B cell (primary cell): Measurements from ENCODE around the gene MR1. TPM values are rescaled to one million over a fixed set of nuclear protein-coding genes. Genes with fewer than 3 reads are reported as not detected.

Source experiments
- ATAC-seq: fragments of 200-7000 bp; cut with Tn5 transposase; one replicate; pipeline ENCODE4 v1.10.0; 2021; ENCODE audit warnings: low read depth, mild to moderate bottlenecking, moderate number of reproducible peaks, moderate library complexity
- CTCF ChIA-PET: fragments of 350-600 bp; sonication (Branson Sonifier 250); formaldehyde crosslinking; loops from one replicate; lab custom pipeline; 2021; ENCODE audit warnings: antibody characterized with exemption, inconsistent platforms; lab: Charles Lee
- POLR2A ChIA-PET: fragments of 350-600 bp; sonication (Branson Sonifier 250); formaldehyde crosslinking; loops from one replicate; lab custom pipeline; 2021; ENCODE audit warnings: antibody characterized with exemption; lab: Charles Lee
- DNase-seq: peaks from one replicate; pipeline ENCODE4 v3.0.0; 2013
- H2AFZ ChIP-seq: 2 replicates; pipeline ENCODE4 v1.6.1; 2012; ENCODE audit warnings: mild to moderate bottlenecking, low read depth, low read length; ENCODE audit not compliant: insufficient read depth, poor library complexity, severe bottlenecking
- H3K27ac ChIP-seq, 2 donors: 1 replicate in 1 of 2; 2 replicates in 1 of 2; pipeline ENCODE4 v1.5.1; 2012 to 2013; ENCODE audit warnings: low read length in 2 of 2, mild to moderate bottlenecking in 2 of 2, moderate library complexity in 1 of 2
- H3K27me3 ChIP-seq, 4 experiments: fragments of 200-600 bp in 1 of 4; sonication (generic) in 1 of 4; replicated peaks in 1 of 4; 1 replicate in 2 of 4; 2 replicates in 2 of 4; pipeline versions ENCODE4 v1.6.1 to v1.7.0; 2013 to 2016; ENCODE audit warnings: low read length in 3 of 4, mild to moderate bottlenecking in 2 of 4, mixed read lengths in 1 of 4, moderate library complexity in 1 of 4; ENCODE audit not compliant: insufficient read depth in 4 of 4, control insufficient read depth in 3 of 4; ENCODE audit errors: control extremely low read depth in 1 of 4
- H3K36me3 ChIP-seq, 2 experiments: replicated peaks in 1 of 2; 1 replicate in 1 of 2; 2 replicates in 1 of 2; pipeline versions ENCODE4 v1.6.1 to v1.7.1; 2013; ENCODE audit warnings: low read length in 1 of 2; ENCODE audit not compliant: insufficient read depth in 2 of 2, control insufficient read depth in 1 of 2; ENCODE audit errors: control extremely low read depth in 1 of 2, extremely low read depth in 1 of 2
- H3K4me1 ChIP-seq, 2 donors: fragments of 200-600 bp in 1 of 2; sonication (generic) in 1 of 2; 1 replicate in 1 of 2; 2 replicates in 1 of 2; pipeline versions ENCODE4 v1.5.1 to v1.6.1; 2013 to 2017; ENCODE audit warnings: low read length in 2 of 2; ENCODE audit not compliant: control insufficient read depth in 2 of 2, insufficient read depth in 2 of 2
- H3K4me2 ChIP-seq: replicated peaks from 2 replicates; pipeline ENCODE3; 2012; ENCODE audit warnings: mild to moderate bottlenecking, low read depth, low read length; ENCODE audit not compliant: poor library complexity, severe bottlenecking
- H3K4me3 ChIP-seq, 5 experiments: fragments of 200-600 bp in 1 of 5; sonication (generic) in 1 of 5; 1 replicate in 3 of 5; 2 replicates in 2 of 5; pipeline versions ENCODE4 v1.5.1 to v1.7.0; 2011 to 2016; ENCODE audit warnings: low read length in 4 of 5, mild to moderate bottlenecking in 4 of 5, low read depth in 2 of 5, control low read depth in 1 of 5, moderate library complexity in 1 of 5; ENCODE audit not compliant: insufficient read depth in 1 of 5; ENCODE audit errors: control extremely low read depth in 1 of 5, extremely low read depth in 1 of 5
- H3K79me2 ChIP-seq: fragments of 200-600 bp; sonication (generic); one replicate; pipeline ENCODE4 v1.6.0; 2016; ENCODE audit warnings: low read length; ENCODE audit not compliant: control insufficient read depth, insufficient read depth
- H3K9ac ChIP-seq: fragments of 200-600 bp; sonication (generic); 2 replicates; pipeline ENCODE4 v1.6.1; 2017; ENCODE audit warnings: mild to moderate bottlenecking, low read length, moderate library complexity
- H3K9me3 ChIP-seq, 3 donors: one replicate each; pipeline versions ENCODE4 v1.6.1 to v1.7.1; 2013; ENCODE audit warnings: low read length in 2 of 3; ENCODE audit not compliant: control insufficient read depth in 2 of 3, insufficient read depth in 1 of 3; ENCODE audit errors: control extremely low read depth in 1 of 3
- H4K20me1 ChIP-seq: 2 replicates; pipeline ENCODE4 v1.6.0; 2012; ENCODE audit warnings: mild to moderate bottlenecking, low read length; ENCODE audit not compliant: insufficient read depth, control insufficient read depth, poor library complexity, severe bottlenecking
- H3K27ac Mint-ChIP-seq: one replicate; pipeline ENCODE4 v1.8.0; 2021; ENCODE audit warnings: mixed read lengths
- H3K27me3 Mint-ChIP-seq: one replicate; pipeline ENCODE4 v1.8.0; 2021; ENCODE audit warnings: mixed read lengths
- H3K4me1 Mint-ChIP-seq: one replicate; pipeline ENCODE4 v1.8.0; 2021; ENCODE audit warnings: mixed read lengths
- H3K4me3 Mint-ChIP-seq: one replicate; pipeline ENCODE4 v1.8.0; 2021; ENCODE audit warnings: mixed read lengths
- H3K9me3 Mint-ChIP-seq: one replicate; pipeline ENCODE4 v1.8.0; 2022; ENCODE audit warnings: mixed read lengths; ENCODE audit not compliant: insufficient read depth
- EZH2 ChIP-seq: IDR thresholded peaks from 2 replicates; pipeline ENCODE4 v1.6.1; 2012; ENCODE audit warnings: borderline replicate concordance, low read depth, mild to moderate bottlenecking, moderate library complexity, low read length; ENCODE audit not compliant: insufficient read depth, poor library complexity, severe bottlenecking
- WGBS: methylation state at CpG from one replicate; pipeline ENCODE4 v1.1.5; 2013; ENCODE audit warnings: missing lambda C conversion rate; ENCODE audit not compliant: insufficient coverage; 5-methylcytosine and 5-hydroxymethylcytosine counted together
- intact Hi-C: fragments of 100-400 bp; cut with micrococcal nuclease; formaldehyde crosslinking; loops from one replicate; pipeline ENCODE4 v1.10.0; 2022
- polyA plus RNA-seq: library from polyadenylated mRNA; depleted of rRNA; stranded (reverse); fragments of >200 nt; gene quantifications from 2 replicates; pipeline ENCODE4 v1.2.3, GENCODE V29; 2012
- total RNA-seq, 2 donors: library from RNA; stranded (reverse); fragments of 120-200 nt in 1 of 2; gene quantifications; 1 replicate in 1 of 2; 2 replicates in 1 of 2; pipeline versions ENCODE4 v1.2.3 to v1.2.4, GENCODE V29; 2013 to 2022
- TF ChIP-seq, protein P1 (sequence below): fragments of 200-600 bp; IDR thresholded peaks from one replicate; pipeline ENCODE4 v1.8.0; 2022; ENCODE audit warnings: antibody characterized with exemption, mild to moderate bottlenecking

The MR1 gene
- total and polyA plus RNA-seq, 2 donors (not counting 1 experiment from before 2014, with no cell fraction given), result 9.5 to 28.2 TPM

DNA sequence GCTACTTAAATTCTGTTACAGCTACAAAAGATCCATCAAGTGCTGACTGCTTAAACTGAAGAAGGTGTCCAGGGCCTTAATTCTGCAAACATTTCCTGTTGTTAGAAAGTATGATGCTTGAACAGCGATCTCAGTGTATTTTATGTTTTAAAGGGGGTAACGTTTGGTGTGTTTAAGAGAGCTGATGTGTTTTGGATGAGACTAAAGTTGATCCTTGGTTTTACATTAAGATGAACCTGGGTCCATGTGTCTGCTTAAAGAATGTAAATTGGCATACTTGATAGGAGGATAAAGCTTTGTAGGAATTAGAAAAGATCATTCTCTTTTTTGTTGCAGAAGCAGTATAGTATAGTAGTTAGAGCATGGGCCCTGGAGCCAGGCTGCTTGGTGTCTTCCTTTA is 58.3 kb downstream of the MR1 start:
- peaks cover 37 to 45% of the 10 kb centered on the region in 2 donors for H3K4me1 ChIP-seq
- peaks cover 52% of the 10 kb centered on the region for H4K20me1 ChIP-seq
- 79% methylated on average over 2 of the region's 2 CpGs for WGBS
- peak overlapping the region; percentile 82 for H3K4me2 ChIP-seq
- H3K27me3 ChIP-seq, result no peaks in the 10 kb centered on the region
- ChIA-PET POLR2A (interaction anchor here (1.1 to 8.1 kb wide), 3 partner anchors 13 to 50 kb away, joined by 5 to 109 read pairs (median 48); no protein-coding TSS in a partner anchor), CTCF (interaction anchor here (1.1 to 11.8 kb wide), 3 partner anchors 8 to 52 kb away, joined by 3 to 672 read pairs (median 141); no protein-coding TSS in a partner anchor)
- Mint-ChIP-seq H3K27ac (peak overlapping the region; percentile 62), H3K27me3 (no peaks in the 10 kb centered on the region), H3K4me1 (peaks cover 53% of the 10 kb centered on the region), H3K4me3 (peak overlapping the region; percentile 100), H3K9me3 (no peaks in the 10 kb centered on the region)
- TF ChIP-seq EZH2, result no peak
- TF ChIP-seq, protein P1, sequence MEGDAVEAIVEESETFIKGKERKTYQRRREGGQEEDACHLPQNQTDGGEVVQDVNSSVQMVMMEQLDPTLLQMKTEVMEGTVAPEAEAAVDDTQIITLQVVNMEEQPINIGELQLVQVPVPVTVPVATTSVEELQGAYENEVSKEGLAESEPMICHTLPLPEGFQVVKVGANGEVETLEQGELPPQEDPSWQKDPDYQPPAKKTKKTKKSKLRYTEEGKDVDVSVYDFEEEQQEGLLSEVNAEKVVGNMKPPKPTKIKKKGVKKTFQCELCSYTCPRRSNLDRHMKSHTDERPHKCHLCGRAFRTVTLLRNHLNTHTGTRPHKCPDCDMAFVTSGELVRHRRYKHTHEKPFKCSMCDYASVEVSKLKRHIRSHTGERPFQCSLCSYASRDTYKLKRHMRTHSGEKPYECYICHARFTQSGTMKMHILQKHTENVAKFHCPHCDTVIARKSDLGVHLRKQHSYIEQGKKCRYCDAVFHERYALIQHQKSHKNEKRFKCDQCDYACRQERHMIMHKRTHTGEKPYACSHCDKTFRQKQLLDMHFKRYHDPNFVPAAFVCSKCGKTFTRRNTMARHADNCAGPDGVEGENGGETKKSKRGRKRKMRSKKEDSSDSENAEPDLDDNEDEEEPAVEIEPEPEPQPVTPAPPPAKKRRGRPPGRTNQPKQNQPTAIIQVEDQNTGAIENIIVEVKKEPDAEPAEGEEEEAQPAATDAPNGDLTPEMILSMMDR, result no peak
- peaks cover 72% of the 10 kb centered on the region for H3K79me2 ChIP-seq
- intact Hi-C loops, result no loop called here
- peak overlapping the region; percentile 99 for H3K9ac ChIP-seq
- ATAC-seq (no peak), DNase-seq (no peak)
- peak overlapping the region in 1 of 2 donors; percentile 99 for H3K27ac ChIP-seq
- H3K36me3 ChIP-seq, result peaks cover 5 to 39% of the 10 kb centered on the region in 2 experiments
- H3K4me3 ChIP-seq, result peak overlapping the region in 3 of 5 experiments; percentile 15 to 98 (median 94)
- no peak overlapping the region for H2AFZ ChIP-seq
- no peaks in the 10 kb centered on the region for H3K9me3 ChIP-seq

DNA sequence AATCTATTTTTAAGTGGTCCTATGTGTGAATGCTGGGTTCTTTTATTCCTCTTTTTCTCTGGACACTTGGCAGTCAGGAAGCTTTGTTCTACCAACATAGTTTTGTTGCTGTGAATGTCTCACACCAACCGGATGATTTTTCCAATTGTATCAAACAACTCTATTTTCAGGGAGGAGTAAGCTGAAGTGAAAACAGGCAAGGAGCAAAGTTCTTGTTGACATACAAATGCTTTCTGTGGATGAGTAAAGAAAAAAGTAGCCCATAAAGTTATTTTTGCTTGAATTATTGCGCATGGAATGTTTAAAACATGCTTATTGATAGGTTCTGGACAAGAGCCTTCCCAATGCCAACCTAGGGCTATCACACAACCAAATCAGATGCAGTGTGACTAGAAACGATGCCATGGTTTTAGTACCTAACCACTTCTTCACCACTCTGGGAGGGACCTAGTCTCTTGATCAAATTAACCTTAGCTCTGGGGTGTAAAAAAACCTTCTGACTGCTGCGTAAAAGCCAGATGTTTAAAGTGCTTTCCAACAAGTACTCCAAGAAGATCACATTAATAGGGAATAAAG is 59.2 kb downstream of the MR1 start:
- TF ChIP-seq EZH2, result no peak
- TF ChIP-seq, protein P1, result no peak
- H3K79me2 ChIP-seq, result peaks cover 69% of the 10 kb centered on the region
- peak overlapping the region; percentile 73 for H3K4me3 Mint-ChIP-seq

More for the DNA sequence above, 59.2 kb downstream of the MR1 start:
- CTCF ChIA-PET, result interaction anchor here (0.6 to 11.8 kb wide), 5 partner anchors 7 to 56 kb away, joined by 3 to 672 read pairs (median 3); no protein-coding TSS in a partner anchor
- Histone ChIP-seq H3K27ac (peak overlapping the region in 1 of 2 donors; percentile 46), H3K4me3 (no peak overlapping the region), H3K4me1 (peaks cover 28 to 36% of the 10 kb centered on the region in 2 donors), H3K9ac (no peak overlapping the region), H2AFZ (no peak overlapping the region), H3K9me3 (no peaks in the 10 kb centered on the region), H3K27me3 (no peaks in the 10 kb centered on the region), H4K20me1 (peaks cover 52% of the 10 kb centered on the region), H3K4me2 (peak overlapping the region; percentile 82), H3K36me3 (peaks cover 5 to 39% of the 10 kb centered on the region in 2 experiments)
- Mint-ChIP-seq H3K27me3 (no peaks in the 10 kb centered on the region), H3K27ac (no peak overlapping the region), H3K9me3 (no peaks in the 10 kb centered on the region), H3K4me1 (peaks cover 47% of the 10 kb centered on the region)
- intact Hi-C loops, result no loop called here
- POLR2A ChIA-PET, result interaction anchor here (1.0 to 8.1 kb wide), 2 partner anchors 11 to 42 kb away, joined by 3 to 109 read pairs; no protein-coding TSS in a partner anchor
- WGBS, result 100% methylated on average over 1 of the region's 4 CpGs
- DNase-seq (no peak), ATAC-seq (no peak)
